SK-N-SH (cell line): Measurements from ENCODE around the gene ZNF366. TPM values are rescaled to one million over a fixed set of nuclear protein-coding genes. Genes with fewer than 3 reads are reported as not detected.

Source experiments
- CTCF ChIA-PET: fragments of 300-600, 350-600 bp; formaldehyde crosslinking; extraction: SDS; loops from one replicate; lab custom pipeline; 2021; lab: Yijun Ruan, JAX
- POLR2A ChIA-PET: fragments of 350-600 bp; sonication (Branson Sonifier 250); formaldehyde crosslinking; extraction: SDS; loops from one replicate; lab custom pipeline; 2020; ENCODE audit warnings: antibody characterized with exemption, inconsistent platforms; lab: Yijun Ruan, JAX
- DNase-seq: peaks from one replicate; pipeline ENCODE4 v3.0.0; 2012
- H2AFZ ChIP-seq: fragments of 200-600 bp; sonication (generic); 2 replicates; pipeline ENCODE4 v1.8.1; 2016; ENCODE audit warnings: antibody characterized with exemption, mild to moderate bottlenecking, low read depth
- H3F3A ChIP-seq: fragments of 200-600 bp; sonication (generic); replicated peaks from 2 replicates; pipeline ENCODE3; 2016; ENCODE audit warnings: antibody characterized with exemption, mild to moderate bottlenecking; ENCODE audit not compliant: insufficient read depth
- H3K27ac ChIP-seq, 2 experiments: fragments of 200-500 bp in 1 of 2; fragments of 200-600 bp in 1 of 2; sonication (Bioruptor generic) in 1 of 2; sonication (generic), shearing (Covaris generic) in 1 of 2; 2 replicates each; pipeline versions ENCODE4 v1.5.1 to v1.6.1; 2014 to 2016; ENCODE audit warnings: low read depth in 2 of 2, inconsistent platforms in 1 of 2, low read length in 1 of 2, mild to moderate bottlenecking in 1 of 2, mixed read lengths in 1 of 2
- H3K27me3 ChIP-seq: fragments of 200-600 bp; sonication (generic), shearing (Covaris generic); 2 replicates; pipeline ENCODE4 v1.6.1; 2016; ENCODE audit warnings: mixed run types; ENCODE audit not compliant: insufficient read depth
- H3K36me3 ChIP-seq, 2 experiments: fragments of 200-500 bp in 1 of 2; fragments of 200-600 bp in 1 of 2; sonication (Bioruptor generic) in 1 of 2; sonication (generic) in 1 of 2; replicated peaks in 1 of 2; 2 replicates each; pipeline versions ENCODE3 to v1.5.1; 2014 to 2016; ENCODE audit warnings: low read length in 1 of 2, mild to moderate bottlenecking in 1 of 2; ENCODE audit not compliant: insufficient read depth in 2 of 2, control insufficient read depth in 1 of 2
- H3K4me1 ChIP-seq, 2 experiments: fragments of 200-500 bp in 1 of 2; fragments of 200-600 bp in 1 of 2; sonication (Bioruptor generic) in 1 of 2; sonication (generic), shearing (Covaris generic) in 1 of 2; 2 replicates each; pipeline versions ENCODE4 v1.5.1 to v1.6.1; 2014 to 2016; ENCODE audit warnings: low read depth in 1 of 2, low read length in 1 of 2, mixed run types in 1 of 2; ENCODE audit not compliant: insufficient read depth in 2 of 2, control insufficient read depth in 1 of 2
- H3K4me2 ChIP-seq: fragments of 200-600 bp; sonication (generic), shearing (Covaris generic); 2 replicates; pipeline ENCODE4 v1.6.1; 2017; ENCODE audit warnings: mixed run types
- H3K4me3 ChIP-seq, 2 experiments: fragments of 200-500 bp in 1 of 2; fragments of 200-600 bp in 1 of 2; sonication (Bioruptor generic) in 1 of 2; sonication (generic), shearing (Covaris generic) in 1 of 2; 2 replicates each; pipeline versions ENCODE4 v1.5.1 to v1.8.1; 2014 to 2016; ENCODE audit warnings: low read depth in 2 of 2, inconsistent platforms in 1 of 2, low read length in 1 of 2, mild to moderate bottlenecking in 1 of 2, mixed read lengths in 1 of 2, moderate library complexity in 1 of 2
- H3K79me2 ChIP-seq: fragments of 200-600 bp; sonication (generic); 2 replicates; pipeline ENCODE4 v1.8.1; 2017; ENCODE audit warnings: mild to moderate bottlenecking; ENCODE audit not compliant: insufficient read depth
- H3K9ac ChIP-seq: fragments of 200-600 bp; sonication (generic); 2 replicates; pipeline ENCODE4 v1.6.1; 2017; ENCODE audit warnings: mixed run types
- H3K9me2 ChIP-seq: fragments of 200-600 bp; sonication (generic); 2 replicates; pipeline ENCODE4 v1.6.1; 2017; ENCODE audit warnings: mixed run types
- H3K9me3 ChIP-seq: fragments of 200-600 bp; sonication (generic); 2 replicates; pipeline ENCODE4 v1.6.1; 2017; ENCODE audit warnings: mixed run types, mild to moderate bottlenecking, moderate library complexity
- H4K20me1 ChIP-seq: fragments of 200-600 bp; sonication (generic); 2 replicates; pipeline ENCODE4 v1.6.1; 2017; ENCODE audit warnings: mild to moderate bottlenecking, mixed run types; ENCODE audit not compliant: insufficient read depth
- CTCF ChIP-seq: fragments of 200-600 bp; sonication (generic); IDR thresholded peaks from 2 replicates; pipeline ENCODE4 v1.6.1; 2017; ENCODE audit warnings: antibody characterized with exemption, mild to moderate bottlenecking, moderate library complexity
- EP300 ChIP-seq, 2 experiments: IDR thresholded peaks; 2 replicates each; pipeline versions ENCODE4 v1.4.0 to v1.6.1; 2012; ENCODE audit warnings: borderline replicate concordance in 1 of 2, low read depth in 1 of 2, low read length in 1 of 2
- FOXJ3 ChIP-seq: sonication (generic); formaldehyde crosslinking; IDR thresholded peaks from 2 replicates; pipeline ENCODE4 v1.5.1; 2020; ENCODE audit warnings: mild to moderate bottlenecking, missing genetic modification reagents
- GATA2 ChIP-seq: sonication (generic); formaldehyde crosslinking; IDR thresholded peaks from 2 replicates; pipeline ENCODE4 v1.5.0; 2020; ENCODE audit warnings: mild to moderate bottlenecking, missing genetic modification reagents
- MAX ChIP-seq: IDR thresholded peaks from 2 replicates; pipeline ENCODE4 v1.4.0; 2012; ENCODE audit warnings: low read depth
- MEF2A ChIP-seq: IDR thresholded peaks from 2 replicates; pipeline ENCODE4 v1.4.0; 2012; ENCODE audit warnings: low read depth, borderline replicate concordance
- MXI1 ChIP-seq: IDR thresholded peaks from 2 replicates; pipeline ENCODE4 v1.6.1; 2012; ENCODE audit warnings: mild to moderate bottlenecking, low read depth, low read length, improper control_type of control experiment
- NFIC ChIP-seq: IDR thresholded peaks from 2 replicates; pipeline ENCODE4 v1.4.0; 2012; ENCODE audit warnings: borderline replicate concordance
- NRF1 ChIP-seq: IDR thresholded peaks from 2 replicates; pipeline ENCODE4 v1.6.1; 2012; ENCODE audit warnings: low read depth, mild to moderate bottlenecking, low read length
- PBX3 ChIP-seq: IDR thresholded peaks from 2 replicates; pipeline ENCODE4; 2012
- POLR2AphosphoS5 ChIP-seq: IDR thresholded peaks from 2 replicates; pipeline ENCODE4 v1.6.1; 2012; ENCODE audit warnings: low read depth, low read length
- RAD21 ChIP-seq: IDR thresholded peaks from 2 replicates; pipeline ENCODE4 v1.6.1; 2012; ENCODE audit warnings: mild to moderate bottlenecking, low read length
- RCOR1 ChIP-seq: fragments of 150-350 bp; IDR thresholded peaks from 2 replicates; pipeline ENCODE4 v1.6.1; 2017; ENCODE audit warnings: antibody characterized with exemption, low read length
- REST ChIP-seq: IDR thresholded peaks from 2 replicates; pipeline ENCODE4 v1.6.1; 2012; ENCODE audit warnings: mild to moderate bottlenecking, low read depth, low read length, moderate library complexity
- RFX5 ChIP-seq: IDR thresholded peaks from 2 replicates; pipeline ENCODE4 v1.6.1; 2012; ENCODE audit warnings: mild to moderate bottlenecking, improper control_type of control experiment, low read length
- SMC3 ChIP-seq: IDR thresholded peaks from 2 replicates; pipeline ENCODE4 v1.6.1; 2012; ENCODE audit warnings: low read depth, low read length, improper control_type of control experiment
- TCF12 ChIP-seq: IDR thresholded peaks from 2 replicates; pipeline ENCODE4 v1.4.0; 2012
- TEAD4 ChIP-seq: IDR thresholded peaks from 2 replicates; pipeline ENCODE4 v1.4.0; 2012; ENCODE audit warnings: mild to moderate bottlenecking, borderline replicate concordance; ENCODE audit not compliant: insufficient read depth
- USF2 ChIP-seq: fragments of 150-350 bp; IDR thresholded peaks from 2 replicates; pipeline ENCODE4 v1.6.1; 2017; ENCODE audit warnings: antibody characterized with exemption, low read length, low read depth, borderline replicate concordance
- WGBS: methylation state at CpG from one replicate; pipeline ENCODE4 v1.1.6; 2017; ENCODE audit warnings: low lambda C conversion rate; 5-methylcytosine and 5-hydroxymethylcytosine counted together
- polyA plus RNA-seq, 3 experiments: library from polyadenylated mRNA; depleted of rRNA; stranded (reverse); fragments of >200 nt; gene quantifications; 2 replicates each; pipeline ENCODE4 v1.2.3, GENCODE V29; 2012

ZNF366 gene
- polyA plus RNA-seq, 1 of the 3 experiments (the other 2 are of a cell fraction) = not detected

GRCh38 chr5:72427488-72428437, 79.4 kb downstream of the ZNF366 start:
- Histone ChIP-seq H3K4me1 (peaks cover 0 to 9% of the 10 kb centered on the region in 2 experiments; a peak in 2 of 4 replicates), H3K9me3 (no peaks in the 10 kb centered on the region), H3K27ac (peak overlapping the region in 1 of 2 experiments; percentile 28; a peak in 1 of 4 replicates), H2AFZ (no peak overlapping the region), H3K9me2 (no peaks in the 10 kb centered on the region), H3K4me2 (no peak overlapping the region), H3K79me2 (no peaks in the 10 kb centered on the region), H3K36me3 (no peaks in the 10 kb centered on the region), H3K27me3 (no peaks in the 10 kb centered on the region), H3K4me3 (no peak overlapping the region), H3K9ac (no peak overlapping the region), H3F3A (no peaks in the 10 kb centered on the region), H4K20me1 (no peaks in the 10 kb centered on the region)
- ChIA-PET POLR2A (no interaction called here), CTCF (no interaction called here)
- DNase-seq = no peak
- peak; percentile 66 for TF ChIP-seq PBX3
- peak; percentile 62; the same call in 1 of the 2 replicates for TF ChIP-seq RFX5
- TF ChIP-seq GATA2 (CRISPR knock-in tag) = no peak
- peak; percentile 10; the same call in 1 of the 2 replicates for TF ChIP-seq NFIC
- TF ChIP-seq TCF12 = 0 out of 2 replicates have a peak, but pooled peaks have one; percentile 23
- WGBS = 46% methylated on average over 6 of the region's 6 CpGs

GRCh38 chr5:72427016-72427415, 80.2 kb downstream of the ZNF366 start:
- WGBS = 78% methylated on average over 2 of the region's 2 CpGs
- no peak overlapping the region for H2AFZ ChIP-seq
- no peaks in the 10 kb centered on the region for H3K79me2 ChIP-seq
- no peak overlapping the region for H3K9ac ChIP-seq
- H3K4me2 ChIP-seq = no peak overlapping the region
- POLR2A ChIA-PET = no interaction called here
- H3F3A ChIP-seq = no peaks in the 10 kb centered on the region
- no peaks in the 10 kb centered on the region for H4K20me1 ChIP-seq
- no peaks in the 10 kb centered on the region for H3K36me3 ChIP-seq
- H3K4me1 ChIP-seq = peaks cover 0 to 9% of the 10 kb centered on the region in 2 experiments; a peak in 2 of 4 replicates
- no peak overlapping the region for H3K4me3 ChIP-seq
- H3K9me3 ChIP-seq = no peaks in the 10 kb centered on the region
- no peak for DNase-seq
- peak overlapping the region in 1 of 2 experiments; percentile 12; a peak in 1 of 4 replicates for H3K27ac ChIP-seq
- H3K27me3 ChIP-seq = no peaks in the 10 kb centered on the region
- CTCF ChIA-PET = no interaction called here
- no peaks in the 10 kb centered on the region for H3K9me2 ChIP-seq
- TF ChIP-seq USF2 (no peak), NRF1 (no peak), MXI1 (no peak), EP300 (IDR thresholded peaks at IDR 0.05; ENCODE audit: borderline replicate concordance in 1 of 2, low read depth in 1 of 2, low read length in 1 of 2) (no peak), CTCF (no peak), RCOR1 (no peak), POLR2AphosphoS5 (no peak), FOXJ3 (CRISPR knock-in tag) (no peak), TEAD4 (no peak), RAD21 (no peak), GATA2 (CRISPR knock-in tag) (no peak), SMC3 (no peak), MAX (no peak), REST (no peak), MEF2A (no peak), NFIC (no peak)
